ENCODE data around the gene RBM17.
A peak's percentile ranks its signal among the peaks of the same experiment; 100 is the strongest.
"Not testable (repeated sequence)": the region's sequence is repeated elsewhere in the genome, so short reads cannot be mapped to it uniquely, and the experiment has no call there.

The RBM17 gene

DNA sequence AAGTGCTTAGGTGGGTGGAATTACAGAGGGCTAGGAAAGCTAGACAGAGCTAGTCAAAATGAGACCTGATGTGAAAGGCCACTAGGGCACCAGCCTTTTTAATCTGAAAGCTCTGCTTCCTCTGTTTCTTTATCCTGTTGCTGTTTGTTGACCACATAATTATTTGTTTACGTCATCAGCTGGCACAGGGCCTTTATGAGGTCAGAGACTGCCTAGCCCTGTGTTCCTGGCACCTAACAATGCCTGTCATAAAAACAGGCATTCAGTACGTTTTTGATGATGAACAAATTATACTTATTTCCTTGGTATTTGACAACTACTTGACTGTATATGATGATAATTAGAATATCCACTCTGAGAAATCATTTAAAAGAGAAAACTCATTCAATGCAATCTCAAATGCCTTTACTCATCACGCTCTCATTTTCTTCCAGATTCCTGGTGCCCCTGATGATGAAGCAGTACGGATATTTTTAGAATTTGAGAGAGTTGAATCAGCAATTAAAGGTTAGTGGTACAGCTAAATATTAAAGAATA is 26.0 kb downstream of the RBM17 start:
- DNase-seq = no peak

DNA sequence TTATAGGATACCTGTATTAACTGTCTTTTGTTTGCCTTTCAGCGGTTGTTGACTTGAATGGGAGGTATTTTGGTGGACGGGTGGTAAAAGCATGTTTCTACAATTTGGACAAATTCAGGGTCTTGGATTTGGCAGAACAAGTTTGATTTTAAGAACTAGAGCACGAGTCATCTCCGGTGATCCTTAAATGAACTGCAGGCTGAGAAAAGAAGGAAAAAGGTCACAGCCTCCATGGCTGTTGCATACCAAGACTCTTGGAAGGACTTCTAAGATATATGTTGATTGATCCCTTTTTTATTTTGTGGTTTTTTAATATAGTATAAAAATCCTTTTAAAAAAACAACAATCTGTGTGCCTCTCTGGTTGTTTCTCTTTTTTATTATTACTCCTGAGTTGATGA is 26.6 kb downstream of the RBM17 start:
- no peak for DNase-seq

DNA sequence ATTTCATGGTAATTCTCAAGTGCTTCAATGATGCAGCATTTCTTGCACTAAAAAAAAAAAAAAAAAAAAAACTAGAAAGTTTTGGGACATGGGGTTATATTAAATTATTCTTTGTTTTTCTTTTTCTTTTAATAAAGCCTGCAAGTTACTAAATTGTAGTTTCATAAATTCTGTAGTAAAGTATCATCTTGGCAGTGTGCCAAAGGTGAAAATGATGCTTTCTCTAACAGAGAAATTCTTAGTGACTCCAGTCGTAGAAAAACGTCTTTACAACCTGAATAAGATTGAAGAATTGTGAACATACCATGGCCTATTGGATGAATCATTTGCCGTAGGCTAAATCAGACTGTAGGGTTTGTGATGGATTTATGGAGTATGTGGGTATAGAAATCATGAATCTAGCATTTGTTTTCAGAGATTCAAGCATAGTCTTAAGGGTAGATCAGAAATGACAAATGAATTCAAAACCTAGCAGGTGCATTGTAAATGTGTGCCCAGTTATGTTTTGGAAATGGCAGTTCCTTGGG is 27.1 kb downstream of the RBM17 start:
- no peak for DNase-seq

DNA sequence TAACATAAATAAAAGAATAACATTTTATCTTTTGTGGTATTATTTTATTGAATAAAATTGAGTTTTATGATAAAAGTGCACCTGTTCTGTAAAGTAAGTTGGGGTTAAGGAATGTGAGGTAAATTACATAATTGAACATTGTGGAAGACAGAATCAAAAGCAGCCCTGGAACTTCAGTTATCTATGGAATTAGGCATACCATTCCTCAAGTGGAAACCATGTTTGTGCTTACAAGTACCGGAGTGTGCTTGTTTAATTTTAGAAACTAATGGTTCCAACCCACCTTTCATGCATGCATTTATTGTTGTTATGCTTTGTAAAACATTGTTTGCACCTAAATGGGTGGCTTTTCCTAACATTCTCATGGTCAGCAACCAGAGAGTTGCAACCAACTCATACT is 28.0 kb downstream of the RBM17 start:
- no peak for DNase-seq

DNA sequence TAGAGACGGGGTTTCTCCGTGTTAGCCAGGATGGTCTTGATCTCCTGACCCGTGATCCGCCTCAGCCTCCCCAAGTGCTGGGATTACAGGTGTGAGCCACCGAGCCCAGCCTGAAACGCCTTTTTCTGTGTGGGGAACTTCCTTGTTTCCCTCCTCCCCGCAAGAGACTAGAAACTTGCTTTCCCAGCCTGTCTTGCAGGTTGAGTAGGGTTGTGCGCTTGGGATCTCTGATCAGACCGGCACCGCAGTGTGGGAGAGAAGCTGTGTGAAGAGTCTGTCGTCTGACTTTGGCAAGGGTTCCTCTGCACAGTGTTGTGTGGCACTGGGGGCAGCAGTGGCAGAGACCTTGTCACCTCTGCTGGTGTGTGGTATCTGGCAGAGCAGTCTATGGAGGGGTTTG is 28.9 kb downstream of the RBM17 start:
- DNase-seq = no peak

DNA sequence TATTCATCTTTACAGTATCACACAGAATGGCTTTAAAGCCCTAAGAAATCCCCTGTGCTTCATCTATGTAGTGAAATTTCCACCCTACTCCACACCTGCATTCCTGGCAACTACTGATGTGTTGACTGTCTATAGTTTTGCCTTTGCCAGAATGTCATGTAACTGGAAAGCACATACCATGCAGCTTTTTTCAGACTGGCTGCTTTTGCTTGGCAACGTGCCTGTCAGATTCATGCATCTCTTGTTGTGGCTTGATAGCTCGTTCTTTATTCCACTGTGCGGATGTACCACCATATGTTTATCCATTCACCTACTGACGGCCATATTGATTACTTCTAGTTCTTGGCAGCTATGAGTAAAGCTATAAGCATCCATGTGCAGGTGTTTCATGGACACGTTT is 30.6 kb downstream of the RBM17 start:
- no peak for DNase-seq

DNA sequence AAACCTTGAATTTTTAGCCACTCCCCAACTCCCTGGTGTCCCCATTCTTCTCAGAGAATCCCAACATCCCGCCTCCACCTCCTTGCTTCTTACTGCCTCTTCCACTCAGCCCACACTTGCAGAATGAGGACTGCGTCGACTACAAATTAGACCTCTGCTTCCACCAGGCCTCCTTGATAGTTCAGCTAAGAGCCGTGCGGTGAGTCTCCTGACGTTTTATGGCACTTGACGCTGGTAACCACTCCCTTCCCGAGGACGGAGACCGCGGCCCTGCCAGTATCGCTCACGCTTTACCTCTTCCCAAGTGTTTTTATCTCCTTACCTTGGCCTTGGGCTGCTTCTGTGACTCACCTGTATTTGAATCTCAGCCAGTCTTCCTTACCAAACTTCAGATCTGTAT is 31.1 kb downstream of the RBM17 start:
- DNase-seq = no peak

DNA sequence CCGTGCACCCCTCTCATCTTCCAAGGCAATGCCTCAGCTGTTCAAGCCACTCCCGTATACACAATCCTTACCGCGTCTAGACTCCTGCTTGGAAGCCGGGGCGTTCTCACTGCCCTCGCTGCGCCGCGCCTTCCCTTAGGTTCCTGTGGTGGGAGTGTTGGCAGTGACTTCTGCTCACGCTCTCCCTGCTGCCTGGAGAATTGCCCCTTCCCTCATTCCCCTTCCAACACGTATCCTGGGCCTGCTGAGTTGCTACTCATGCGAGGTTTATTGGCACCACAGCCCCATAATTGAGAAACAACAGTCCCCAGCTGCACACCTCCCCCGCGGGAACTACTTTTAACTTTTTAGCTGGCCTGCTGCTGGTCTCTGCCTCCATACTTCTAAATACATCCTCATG is 31.9 kb downstream of the RBM17 start:
- DNase-seq = no peak

DNA sequence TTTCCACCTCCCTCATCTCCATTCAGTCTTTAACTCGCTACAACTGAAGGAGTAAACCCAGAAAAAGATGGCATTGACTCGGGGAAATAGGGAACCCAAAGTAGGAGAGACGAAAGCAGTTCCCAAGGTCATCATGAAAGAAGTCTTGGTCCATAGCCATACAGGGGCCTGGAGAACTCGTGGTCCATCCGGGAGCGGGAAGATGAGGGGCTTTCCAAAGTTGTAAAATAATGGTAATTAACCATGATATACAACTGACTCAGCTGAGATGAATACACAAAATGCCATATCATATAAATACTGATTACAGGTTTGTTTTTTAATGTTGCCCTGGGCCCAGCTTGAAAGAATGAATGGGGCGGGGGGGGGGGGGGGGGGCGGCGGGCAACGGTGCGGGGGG is 32.3 kb downstream of the RBM17 start:
- no peak for DNase-seq

DNA sequence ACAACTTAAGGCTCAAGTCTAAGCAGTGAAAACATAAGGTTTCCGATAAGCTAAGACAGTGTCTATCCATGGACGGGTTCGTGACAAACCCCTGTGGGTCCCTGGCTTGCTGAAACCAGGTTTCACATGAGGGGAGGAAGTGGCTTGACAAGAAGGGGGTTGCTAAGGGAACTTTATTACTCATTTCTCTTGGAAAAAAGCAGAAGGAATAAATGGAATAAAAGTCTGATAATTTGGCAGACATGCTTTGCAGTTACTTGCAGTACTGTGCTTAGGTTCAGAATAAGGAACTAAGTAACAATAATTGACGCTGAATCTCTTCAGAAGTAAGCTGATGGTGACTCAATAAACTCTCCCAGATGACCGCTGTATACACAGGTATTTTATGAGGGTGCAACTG is 34.7 kb downstream of the RBM17 start:
- DNase-seq = no peak

DNA sequence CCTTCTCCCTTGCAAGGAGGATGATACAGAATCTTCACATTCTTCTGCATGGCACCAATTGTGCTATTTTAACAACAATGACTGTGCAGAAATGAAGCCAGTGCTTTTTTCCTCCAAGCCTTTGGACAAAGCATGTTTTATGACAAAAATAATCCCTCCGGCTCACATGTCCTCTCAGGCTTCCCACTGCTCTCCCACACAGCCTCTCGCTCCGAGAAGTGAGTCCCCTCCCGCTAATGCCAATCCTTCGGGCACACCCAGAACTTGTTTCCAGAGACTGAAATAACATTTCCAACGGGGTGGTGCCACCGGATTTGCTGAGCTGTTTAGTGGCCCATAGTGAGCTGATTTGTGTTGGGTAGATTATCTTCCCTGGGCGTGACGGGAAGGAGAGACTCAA is 35.8 kb downstream of the RBM17 start:
- DNase-seq = no peak

DNA sequence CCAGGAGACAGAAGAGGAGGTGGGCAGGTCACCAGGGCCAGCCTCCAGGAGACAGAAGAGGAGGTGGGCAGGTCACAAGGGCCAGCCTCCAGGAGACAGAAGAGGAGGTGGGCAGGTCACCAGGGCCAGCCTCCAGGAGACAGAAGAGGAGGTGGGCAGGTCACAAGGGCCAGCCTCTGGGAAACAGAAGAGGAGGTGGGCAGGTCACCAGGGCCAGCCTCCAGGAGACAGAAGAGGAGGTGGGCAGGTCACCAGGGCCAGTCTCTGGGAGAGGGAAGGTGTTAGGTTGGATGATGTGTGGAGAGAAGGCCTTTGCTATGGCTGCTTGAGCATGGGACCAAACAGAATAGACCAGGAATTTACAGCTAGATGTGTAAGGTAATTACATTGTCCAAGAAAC is 38.6 kb downstream of the RBM17 start:
- not testable (repeated sequence) for DNase-seq

DNA sequence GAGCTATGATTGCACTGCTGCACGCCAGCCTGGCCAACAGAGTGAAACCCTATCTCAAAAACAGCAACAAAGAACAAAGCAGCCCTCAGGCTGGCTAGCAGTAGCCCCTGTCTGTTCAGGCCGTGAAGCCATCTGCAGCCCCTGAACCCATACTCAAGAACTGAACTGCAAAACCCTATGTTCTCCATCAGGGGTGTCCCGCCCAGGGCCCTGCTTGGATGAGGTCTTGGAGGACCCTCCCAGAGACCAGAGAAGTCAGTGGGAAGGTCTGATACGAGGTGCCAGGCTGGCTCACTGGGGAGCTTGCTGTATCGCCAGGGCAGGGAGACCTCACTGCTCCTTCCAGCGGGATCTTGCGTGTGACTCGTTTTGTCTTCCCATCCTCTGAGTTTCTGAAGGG is 39.3 kb downstream of the RBM17 start:
- no peak for DNase-seq

DNA sequence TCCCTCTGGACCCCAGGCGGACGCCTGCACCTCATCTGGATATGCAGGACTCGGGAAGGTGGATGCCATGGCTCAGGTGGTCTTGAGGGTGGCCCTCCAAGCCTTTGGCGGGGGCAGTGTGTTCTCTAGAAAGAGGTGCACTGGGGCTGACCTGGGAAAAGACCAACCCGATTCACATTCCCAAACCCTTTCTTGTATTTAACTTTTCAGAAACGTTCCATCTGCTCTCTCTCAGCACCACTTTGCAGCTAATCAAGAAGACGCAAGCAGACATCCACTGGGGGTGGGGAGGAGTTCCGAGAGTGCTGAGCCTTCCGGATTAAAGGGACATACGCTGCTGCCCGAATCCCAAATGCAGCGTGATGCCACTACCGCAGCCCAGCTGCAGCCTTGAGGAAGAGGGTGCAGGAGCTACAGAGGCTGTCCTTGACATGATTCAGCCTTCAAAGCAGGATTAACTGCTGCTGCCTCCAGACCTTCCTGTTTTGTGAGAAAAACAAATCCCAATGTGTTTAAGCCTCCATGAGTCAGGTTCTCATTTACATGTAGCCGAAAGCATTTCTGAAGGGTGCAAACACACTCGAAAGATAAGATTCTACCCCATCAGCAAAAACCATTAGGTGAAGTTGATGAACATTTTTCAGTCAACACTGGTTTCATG is 39.9 kb downstream of the RBM17 start:
- no peak for DNase-seq

DNA sequence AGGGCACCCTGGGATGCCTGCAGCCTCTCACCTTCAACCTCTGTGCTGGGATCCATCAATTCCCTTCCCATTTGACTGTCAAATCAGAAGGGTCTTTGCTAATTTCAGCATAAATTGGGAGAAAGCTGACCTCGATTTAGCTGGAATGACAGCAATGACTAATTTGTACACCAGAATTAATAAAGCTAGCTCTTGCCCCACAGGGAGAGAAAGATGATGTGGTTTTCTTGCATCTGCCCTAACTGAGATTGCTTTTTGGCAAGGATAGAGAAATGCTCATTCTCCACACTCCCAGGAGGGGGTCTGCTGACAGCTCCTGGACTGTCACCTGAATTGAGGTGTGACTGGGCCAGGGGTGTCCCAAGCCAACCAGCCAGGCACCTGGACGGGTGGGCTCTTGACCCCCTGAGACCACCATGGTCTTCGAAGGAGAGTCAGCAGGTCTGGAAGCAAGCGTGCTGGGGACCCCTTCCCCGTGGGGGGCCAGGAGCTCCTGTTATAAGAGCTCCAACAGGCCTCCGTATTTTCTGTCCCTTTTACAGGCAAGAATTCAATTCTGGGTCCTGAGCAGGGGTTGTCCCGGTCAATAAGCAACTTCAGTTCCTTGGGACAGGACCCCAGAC is 42.1 kb downstream of the RBM17 start:
- DNase-seq = no peak

DNA sequence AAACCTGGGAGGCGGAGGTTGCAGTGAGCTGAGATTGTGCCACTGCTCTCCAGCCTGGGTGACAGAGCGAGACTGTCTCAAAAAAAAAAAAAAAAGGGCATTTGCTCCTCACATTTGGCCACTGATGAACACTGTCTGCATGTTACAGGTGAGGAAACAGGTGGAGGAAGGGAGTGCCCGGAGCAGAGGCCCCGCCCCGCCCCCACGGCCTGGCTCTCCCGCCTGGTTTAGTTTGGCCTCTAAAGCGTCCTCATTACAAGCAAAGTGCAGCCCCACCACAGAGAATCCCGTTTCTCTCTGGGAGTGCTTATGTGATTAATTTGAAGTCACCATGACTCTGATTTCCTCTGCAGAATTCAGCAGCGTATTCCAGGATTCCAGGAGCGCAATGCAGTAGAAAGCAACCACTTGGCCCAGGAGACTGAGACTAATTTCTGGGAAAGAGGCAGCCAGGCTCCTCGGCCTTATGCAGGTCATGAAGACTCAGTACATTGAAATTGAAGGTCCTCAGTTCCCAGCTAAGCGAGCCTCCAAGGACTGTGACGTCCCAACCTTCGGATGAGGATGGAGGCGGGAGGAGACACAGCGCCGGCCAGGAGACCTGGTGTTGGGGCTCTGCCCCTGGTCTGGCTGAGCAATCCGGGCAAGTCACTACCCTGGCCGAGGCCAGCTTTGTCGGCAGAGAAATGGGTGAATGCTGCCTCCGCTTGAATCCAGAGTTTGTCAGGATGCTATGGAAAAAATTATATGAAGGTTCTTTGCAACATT is 44.7 kb downstream of the RBM17 start:
- DNase-seq = no peak

DNA sequence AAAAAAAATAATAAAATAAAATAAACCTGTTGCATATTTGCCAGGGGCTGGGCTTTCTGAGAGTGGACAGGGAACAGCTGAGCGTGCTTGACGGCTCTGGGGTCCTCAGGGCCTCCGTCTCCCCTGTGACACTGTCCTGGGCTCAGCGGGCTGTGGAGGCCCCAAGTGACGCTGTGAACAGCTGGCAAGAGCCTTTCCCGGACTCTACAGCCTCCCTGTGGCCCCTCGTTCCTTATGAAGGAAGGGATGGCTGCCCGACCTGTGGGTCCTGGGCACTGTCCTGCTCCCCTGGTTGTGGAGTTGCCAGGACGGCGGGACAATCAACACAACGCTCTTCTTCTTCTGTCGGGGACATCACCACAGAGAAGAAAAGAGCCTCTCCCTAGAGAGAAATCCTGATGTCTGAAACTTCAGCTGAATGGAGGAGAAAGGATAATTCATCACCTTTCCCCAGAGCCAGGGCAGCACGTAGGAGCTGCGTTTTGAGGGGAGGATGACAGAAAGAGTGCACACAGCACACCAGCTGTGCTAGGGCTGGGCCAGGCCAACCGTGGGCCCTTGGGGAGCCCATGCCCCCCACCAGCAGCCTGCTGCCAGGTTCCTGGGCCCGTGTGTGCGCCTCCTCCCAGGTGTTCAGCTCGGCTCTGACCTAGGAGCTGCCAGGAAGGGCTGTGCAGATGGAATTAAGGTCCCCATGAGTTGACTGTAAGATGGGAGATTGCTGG is 45.4 kb downstream of the RBM17 start:
- DNase-seq = no peak

DNA sequence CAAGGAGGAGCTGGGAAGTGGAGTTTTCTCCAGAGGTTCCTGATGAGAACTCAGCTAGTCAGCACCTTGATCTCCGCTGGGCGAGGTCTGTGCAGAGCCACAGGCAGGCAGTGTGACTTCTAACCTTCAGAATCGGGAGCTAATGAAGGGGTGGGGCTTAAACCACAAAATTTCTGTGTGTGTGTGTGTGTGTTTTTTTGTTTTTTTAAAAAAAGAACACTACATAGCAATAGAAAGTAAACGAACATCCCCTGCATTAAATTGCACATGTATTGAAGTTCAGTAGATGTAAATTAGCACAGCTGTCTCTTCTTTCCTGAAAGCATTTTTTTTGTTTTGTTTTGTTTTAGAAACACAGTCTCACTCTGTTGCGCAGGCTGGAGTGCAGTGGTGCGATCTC is 46.2 kb downstream of the RBM17 start:
- DNase-seq = peak; percentile 61

DNA sequence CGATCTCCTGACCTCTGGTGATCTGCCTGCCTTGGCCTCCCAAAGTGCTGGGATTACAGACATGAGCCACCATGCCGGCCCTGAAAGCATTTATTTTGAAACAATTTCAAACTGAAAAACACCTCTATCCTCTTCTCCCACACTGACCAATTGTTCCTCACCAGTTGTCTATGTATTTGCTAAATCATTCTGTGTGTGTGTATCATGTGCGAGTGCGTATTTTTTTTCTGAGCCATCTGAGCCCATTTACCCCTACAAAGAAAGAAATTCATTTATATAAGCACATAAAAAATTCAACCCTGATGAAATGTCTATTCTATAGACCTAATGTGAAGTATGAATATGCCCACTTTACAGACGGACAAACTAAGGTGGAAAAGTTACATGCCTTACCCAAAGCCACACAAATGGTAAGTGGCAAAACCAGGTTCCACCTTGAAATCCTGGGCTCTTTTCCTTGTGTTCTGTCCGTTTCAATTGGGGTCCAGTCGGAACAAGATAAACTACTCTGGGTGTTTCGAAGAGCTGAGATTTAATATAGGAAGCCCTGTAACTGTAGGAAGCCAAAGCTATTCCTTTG is 46.8 kb downstream of the RBM17 start:
- DNase-seq = no peak

DNA sequence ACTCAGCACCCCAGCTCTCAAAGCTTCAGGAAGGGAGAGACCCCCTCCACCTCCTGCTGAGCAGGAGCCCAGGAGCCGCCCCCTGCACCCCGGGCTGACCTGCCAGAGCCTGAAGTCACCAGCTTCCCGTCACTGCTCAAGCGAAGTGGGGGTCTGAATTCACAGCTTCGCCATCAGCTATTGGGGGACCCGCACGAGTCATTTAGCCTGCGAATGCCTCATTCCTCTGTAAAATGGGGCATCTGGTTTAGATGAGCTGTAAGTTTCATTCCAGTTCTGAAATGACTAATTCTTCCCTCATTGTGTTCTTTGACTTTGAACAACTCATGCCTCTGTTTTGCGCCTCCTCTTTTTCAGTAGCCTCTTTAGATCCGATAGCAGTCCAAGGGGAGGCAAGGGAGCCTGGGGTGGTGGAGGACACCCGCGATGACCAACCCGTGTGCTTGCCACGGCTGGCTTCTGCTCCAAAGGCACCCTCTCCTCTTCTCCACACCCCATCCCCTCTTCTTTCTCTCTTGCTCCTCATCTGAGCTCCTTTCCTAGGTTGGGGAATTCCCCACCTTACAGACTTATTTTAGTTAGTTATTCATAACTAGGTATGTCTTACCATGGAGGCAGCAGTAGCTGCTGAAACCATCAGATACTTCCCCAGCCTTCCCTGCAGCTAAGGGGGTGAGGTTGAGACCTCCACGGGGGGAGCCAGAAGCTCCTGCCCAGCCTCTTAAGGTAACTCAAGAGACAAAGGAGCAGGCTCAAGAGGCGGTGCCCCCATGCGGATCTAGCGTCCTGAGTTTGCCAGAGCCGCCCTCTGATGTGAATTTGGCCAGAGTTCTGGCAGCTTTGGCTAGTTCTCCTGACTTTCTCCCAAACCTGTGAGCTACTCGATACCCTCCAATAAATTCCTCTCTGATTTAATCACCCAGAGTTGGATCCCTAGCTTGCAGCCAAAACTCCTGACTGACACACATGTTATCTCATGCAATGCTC is 47.7 kb downstream of the RBM17 start:
- DNase-seq = no peak

DNA sequence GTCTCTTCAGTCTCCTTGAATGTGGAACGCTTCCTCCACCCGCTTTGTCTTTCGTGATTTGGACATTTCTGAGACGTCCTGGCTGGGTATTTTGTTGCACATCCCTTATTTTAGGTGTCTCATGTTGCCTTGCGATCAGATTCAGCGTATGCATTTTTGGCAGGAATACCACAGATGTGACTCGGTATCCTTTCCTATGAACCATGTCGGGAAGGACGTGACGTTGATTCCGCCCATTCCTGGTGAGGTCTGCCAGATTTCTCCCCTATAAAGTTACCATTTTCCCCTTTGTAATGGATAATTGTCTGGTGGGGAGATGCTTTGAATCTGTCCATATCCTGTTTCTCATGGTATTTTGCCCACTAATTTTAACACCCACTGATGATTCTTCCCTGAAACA is 49.6 kb downstream of the RBM17 start:
- DNase-seq = no peak

DNA sequence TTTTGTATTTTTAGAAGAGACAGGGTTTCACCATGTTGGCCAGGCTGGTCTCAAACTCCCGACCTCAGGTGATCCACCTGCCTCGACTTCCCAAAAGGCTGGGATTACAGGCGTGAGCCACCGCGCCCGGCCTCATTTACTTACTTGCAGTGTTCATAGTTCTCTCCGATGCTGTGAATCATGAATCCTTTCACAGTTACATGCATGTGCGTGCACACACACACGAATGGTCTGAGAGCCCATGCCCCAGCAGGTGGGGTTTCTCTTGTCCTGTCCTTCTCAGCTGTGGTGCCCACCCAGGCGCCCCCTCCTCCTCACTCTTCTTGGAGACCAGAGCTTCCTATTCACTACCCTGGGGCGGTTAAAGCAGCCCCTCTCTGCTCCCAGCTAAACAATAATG is 50.6 kb downstream of the RBM17 start:
- no peak for DNase-seq

All from CD4-positive, alpha-beta T cell treated with Interleukin-10 for 1 hour (primary cell).